MM.1S (cell line): ENCODE measurements around the gene ZFHX3.

Experiments
- DNase-seq: peaks from one replicate; pipeline ENCODE4 v3.0.0-alpha.2; 2015
- H2AFZ ChIP-seq: fragments of 300-600 bp; sonication (generic); 2 replicates; pipeline ENCODE4 v1.6.0; 2016; ENCODE audit warnings: antibody characterized with exemption, low read length
- H3F3A ChIP-seq: fragments of 300-600 bp; sonication (generic); 2 replicates; pipeline ENCODE4 v1.6.1; 2016; ENCODE audit warnings: mild to moderate bottlenecking, antibody characterized with exemption, low read length, moderate library complexity, mixed read lengths; ENCODE audit not compliant: insufficient read depth
- H3K27ac ChIP-seq: fragments of 300-600 bp; sonication (generic); 2 replicates; pipeline ENCODE4 v1.5.1; 2016; ENCODE audit warnings: mild to moderate bottlenecking, low read length
- H3K27me3 ChIP-seq: fragments of 300-600 bp; sonication (generic); replicated peaks from 2 replicates; pipeline ENCODE4 v1.6.0; 2016; ENCODE audit warnings: low read length; ENCODE audit not compliant: insufficient read depth
- H3K36me3 ChIP-seq: fragments of 300-600 bp; sonication (generic); replicated peaks from 2 replicates; pipeline ENCODE4 v1.6.1; 2016; ENCODE audit warnings: mild to moderate bottlenecking, low read length, mixed read lengths; ENCODE audit not compliant: insufficient read depth
- H3K4me1 ChIP-seq: fragments of 300-600 bp; sonication (generic); 2 replicates; pipeline ENCODE4 v1.6.1; 2016; ENCODE audit warnings: low read length, mixed read lengths
- H3K4me2 ChIP-seq: fragments of 300-600 bp; sonication (generic); 2 replicates; pipeline ENCODE4 v1.6.0; 2016; ENCODE audit warnings: low read depth, low read length
- H3K4me3 ChIP-seq: fragments of 300-600 bp; sonication (generic); 2 replicates; pipeline ENCODE4 v1.5.1; 2016; ENCODE audit warnings: low read length, mixed read lengths
- H3K79me2 ChIP-seq: fragments of 300-600 bp; sonication (generic); 2 replicates; pipeline ENCODE4 v1.6.1; 2016; ENCODE audit warnings: mixed run types, low read length, mixed read lengths
- H3K9ac ChIP-seq: fragments of 300-600 bp; sonication (generic); 2 replicates; pipeline ENCODE4 v1.6.1; 2016; ENCODE audit warnings: low read length, mixed read lengths
- H3K9me2 ChIP-seq: fragments of 300-600 bp; sonication (generic); replicated peaks from 2 replicates; pipeline ENCODE4 v1.6.1; 2016; ENCODE audit warnings: mild to moderate bottlenecking, low read length, mixed read lengths; ENCODE audit not compliant: insufficient read depth
- H3K9me3 ChIP-seq: fragments of 300-600 bp; sonication (generic); replicated peaks from 2 replicates; pipeline ENCODE4 v1.6.1; 2016; ENCODE audit warnings: mild to moderate bottlenecking, low read length, mixed read lengths; ENCODE audit not compliant: insufficient read depth
- H4K20me1 ChIP-seq: fragments of 300-600 bp; sonication (generic); 2 replicates; pipeline ENCODE4 v1.6.1; 2016; ENCODE audit warnings: mild to moderate bottlenecking, low read length, moderate library complexity, mixed read lengths; ENCODE audit not compliant: insufficient read depth
- CTCF ChIP-seq: fragments of 300-600 bp; sonication (generic); IDR thresholded peaks from 2 replicates; pipeline ENCODE4 v1.5.1; 2016; ENCODE audit warnings: antibody characterized with exemption, low read length, mixed read lengths
- EZH2 ChIP-seq: fragments of 300-600 bp; sonication (generic); optimal IDR thresholded peaks from 2 replicates; pipeline ENCODE3; 2017; ENCODE audit warnings: low read depth, mild to moderate bottlenecking, antibody characterized with exemption, low read length, mixed read lengths
- EZH2phosphoT487 ChIP-seq: fragments of 300-600 bp; sonication (generic); IDR thresholded peaks from 2 replicates; pipeline ENCODE4 v1.6.1; 2018; ENCODE audit warnings: antibody characterized with exemption, low read length

Gene ZFHX3

DNA sequence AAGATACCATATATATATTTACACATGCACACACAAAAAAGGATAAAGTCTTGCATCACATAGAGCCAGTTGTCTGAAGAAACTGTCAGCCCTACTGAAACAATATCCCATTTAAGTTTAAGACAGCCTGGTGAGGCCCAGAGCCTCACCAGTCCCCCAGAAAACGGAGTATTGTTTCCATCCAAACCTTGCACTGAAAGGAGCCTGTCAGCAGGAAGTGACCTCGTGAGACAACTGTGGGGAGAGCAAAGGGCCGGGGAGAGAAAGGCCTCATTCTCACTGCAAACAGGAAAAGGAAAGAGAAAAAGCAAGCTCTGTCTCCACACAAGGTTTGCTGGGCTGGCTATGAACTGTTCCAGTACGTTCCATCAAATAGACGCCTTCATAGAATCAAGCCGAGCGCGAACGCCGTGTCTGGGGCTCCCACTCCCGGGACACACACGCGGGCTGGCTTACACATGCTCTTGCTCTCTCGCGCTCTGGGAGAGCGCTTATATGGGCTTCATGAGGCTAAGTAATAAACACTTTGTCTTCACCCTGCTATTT, 44.4 kb upstream of the ZFHX3 start:
- no peak overlapping the region for H3K27ac ChIP-seq
- H3F3A ChIP-seq: no peaks in the 10 kb centered on the region
- H3K9me3 ChIP-seq: no peaks in the 10 kb centered on the region
- H3K36me3 ChIP-seq: no peaks in the 10 kb centered on the region
- no peaks in the 10 kb centered on the region for H3K79me2 ChIP-seq
- TF ChIP-seq EZH2phosphoT487 (no peak), CTCF (no peak), EZH2 (no peak)
- no peaks in the 10 kb centered on the region for H3K9me2 ChIP-seq
- no peaks in the 10 kb centered on the region for H4K20me1 ChIP-seq
- no peak overlapping the region for H2AFZ ChIP-seq
- H3K4me3 ChIP-seq: no peak overlapping the region
- DNase-seq: no peak
- no peak overlapping the region for H3K4me2 ChIP-seq
- H3K4me1 ChIP-seq: no peaks in the 10 kb centered on the region
- no peak overlapping the region for H3K9ac ChIP-seq
- H3K27me3 ChIP-seq: no peaks in the 10 kb centered on the region

DNA sequence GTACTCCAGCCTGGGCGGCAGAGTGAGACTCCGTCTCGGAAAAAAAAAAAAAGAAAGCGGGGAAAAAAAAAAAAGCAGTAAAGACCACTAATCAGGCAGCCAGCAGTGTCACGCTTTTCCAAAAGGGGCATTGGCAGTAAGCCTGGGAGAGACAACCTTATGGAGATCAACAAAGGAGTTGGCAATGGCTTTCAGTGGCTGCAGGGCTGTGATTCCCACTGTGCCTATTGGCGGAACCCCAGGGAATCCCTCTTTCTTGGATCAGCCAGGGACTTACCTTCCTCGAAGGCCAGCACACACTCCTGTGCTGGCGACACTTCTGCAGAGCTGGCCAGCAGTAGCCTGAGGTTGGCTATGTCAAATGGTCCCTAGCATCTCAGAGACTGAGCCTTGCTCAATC, 43.2 kb upstream of the ZFHX3 start:
- Histone ChIP-seq H3K4me3 (no peak overlapping the region), H3K9ac (no peak overlapping the region), H2AFZ (no peak overlapping the region), H3K9me2 (no peaks in the 10 kb centered on the region), H3K79me2 (no peaks in the 10 kb centered on the region), H3F3A (no peaks in the 10 kb centered on the region), H3K4me2 (no peak overlapping the region), H3K4me1 (no peaks in the 10 kb centered on the region), H3K27me3 (no peaks in the 10 kb centered on the region), H3K9me3 (no peaks in the 10 kb centered on the region), H3K27ac (no peak overlapping the region), H3K36me3 (no peaks in the 10 kb centered on the region), H4K20me1 (no peaks in the 10 kb centered on the region)
- no peak for DNase-seq
- no peak for TF ChIP-seq EZH2
- TF ChIP-seq CTCF: no peak
- TF ChIP-seq EZH2phosphoT487: no peak

DNA sequence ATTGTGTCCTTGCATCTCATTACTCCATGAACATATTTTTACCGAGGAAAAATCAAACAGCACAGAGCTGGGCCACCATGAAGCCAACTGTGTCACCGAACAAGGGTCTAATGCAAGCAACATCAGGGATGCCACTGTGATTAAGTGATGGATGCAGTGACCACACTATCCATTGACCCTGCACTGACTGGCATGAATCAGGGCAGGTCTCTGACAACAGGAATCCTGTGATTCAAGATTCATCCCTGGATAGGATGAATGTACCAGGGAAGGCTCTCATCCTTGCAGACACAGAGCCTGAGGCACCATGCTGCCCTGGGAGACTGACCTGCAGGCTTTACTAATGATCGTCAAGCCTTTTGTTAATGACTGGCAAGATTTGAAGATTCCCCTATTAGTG, 41.5 kb upstream of the ZFHX3 start:
- H3K4me1 ChIP-seq: no peaks in the 10 kb centered on the region
- no peaks in the 10 kb centered on the region for H4K20me1 ChIP-seq
- no peak overlapping the region for H3K4me2 ChIP-seq
- H2AFZ ChIP-seq: no peak overlapping the region
- no peak overlapping the region for H3K27ac ChIP-seq
- H3K27me3 ChIP-seq: no peaks in the 10 kb centered on the region
- no peaks in the 10 kb centered on the region for H3K36me3 ChIP-seq
- H3K9ac ChIP-seq: no peak overlapping the region
- H3K9me2 ChIP-seq: no peaks in the 10 kb centered on the region
- H3K79me2 ChIP-seq: no peaks in the 10 kb centered on the region
- H3F3A ChIP-seq: no peaks in the 10 kb centered on the region
- no peak for TF ChIP-seq EZH2
- TF ChIP-seq EZH2phosphoT487: no peak
- no peak for TF ChIP-seq CTCF
- no peak for DNase-seq
- no peaks in the 10 kb centered on the region for H3K9me3 ChIP-seq
- H3K4me3 ChIP-seq: no peak overlapping the region
